ENCODE results near the gene ZNF655. TPM values are rescaled to one million over a fixed set of nuclear protein-coding genes. Genes with fewer than 3 reads are reported as not detected.
"Not testable (repeated sequence)": the region's sequence is repeated elsewhere in the genome, so short reads cannot be mapped to it uniquely, and the experiment has no call there.

ZNF655 gene
- polyA plus RNA-seq, 3 donors from 2014 or later: 69.8 to 98.9 (median 75.0) TPM

DNA sequence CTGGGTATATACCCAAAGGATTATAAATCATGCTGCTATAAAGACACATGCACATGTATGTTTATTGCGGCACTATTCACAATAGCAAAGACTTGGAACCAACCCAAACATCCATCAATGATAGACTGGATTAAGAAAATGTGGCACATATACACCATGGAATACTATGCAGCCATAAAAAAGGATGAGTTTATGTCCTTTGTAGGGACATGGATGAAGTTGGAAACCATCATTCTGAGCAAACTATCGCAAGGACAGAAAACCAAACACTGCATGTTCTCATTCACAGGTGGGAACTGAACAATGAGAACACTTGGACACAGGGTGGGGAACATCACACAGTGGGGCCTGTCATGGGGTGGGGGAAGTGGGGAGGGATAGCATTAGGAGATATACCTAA, 8.9 kb upstream of the ZNF655 start:
- Mint-ChIP-seq H3K27ac (peak overlapping the region in 1 of 6 donors; percentile 57), H3K4me1 (peaks cover 24 to 30% of the 10 kb centered on the region in 2 donors)
- not testable (repeated sequence) for H3K4me3 Mint-ChIP-seq; H3K36me3 Mint-ChIP-seq; H3K9me3 Mint-ChIP-seq; H3K27me3 Mint-ChIP-seq (ENCODE audit: low read depth in 3 of 3); DNase-seq

DNA sequence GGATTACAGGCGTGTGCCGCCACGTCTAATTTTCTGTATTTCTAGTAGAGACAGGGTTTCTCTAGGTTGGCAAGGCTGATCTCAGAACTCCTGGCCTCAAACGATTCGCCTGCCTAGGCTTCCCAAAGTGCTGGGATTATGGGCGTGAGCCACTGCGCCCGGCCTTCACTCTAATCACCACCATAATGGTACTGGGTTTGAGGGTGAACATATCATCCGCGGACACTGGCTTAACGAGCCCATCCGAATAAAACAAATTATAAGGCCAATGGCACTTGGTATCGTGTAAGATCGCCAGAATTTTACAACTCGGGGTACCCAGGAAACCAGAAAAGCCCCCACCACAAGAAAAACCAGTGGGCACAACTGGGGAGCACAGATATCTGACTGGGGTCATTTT, 7.1 kb upstream of the ZNF655 start:
- peaks cover 0 to 9% (median 3%) of the 10 kb centered on the region in 3 donors for H3K36me3 Mint-ChIP-seq
- H3K27me3 Mint-ChIP-seq (ENCODE audit: low read depth in 3 of 3): peaks cover 0 to 5% (median 0%) of the 10 kb centered on the region in 3 donors
- H3K4me1 Mint-ChIP-seq: peaks cover 29 to 36% of the 10 kb centered on the region in 2 donors
- DNase-seq: no peak
- H3K9me3 Mint-ChIP-seq: no peaks in the 10 kb centered on the region
- peak overlapping the region; percentile 70 to 96 (median 93) for H3K4me3 Mint-ChIP-seq
- H3K27ac Mint-ChIP-seq: peak overlapping the region; percentile 84 to 97 (median 90)

DNA sequence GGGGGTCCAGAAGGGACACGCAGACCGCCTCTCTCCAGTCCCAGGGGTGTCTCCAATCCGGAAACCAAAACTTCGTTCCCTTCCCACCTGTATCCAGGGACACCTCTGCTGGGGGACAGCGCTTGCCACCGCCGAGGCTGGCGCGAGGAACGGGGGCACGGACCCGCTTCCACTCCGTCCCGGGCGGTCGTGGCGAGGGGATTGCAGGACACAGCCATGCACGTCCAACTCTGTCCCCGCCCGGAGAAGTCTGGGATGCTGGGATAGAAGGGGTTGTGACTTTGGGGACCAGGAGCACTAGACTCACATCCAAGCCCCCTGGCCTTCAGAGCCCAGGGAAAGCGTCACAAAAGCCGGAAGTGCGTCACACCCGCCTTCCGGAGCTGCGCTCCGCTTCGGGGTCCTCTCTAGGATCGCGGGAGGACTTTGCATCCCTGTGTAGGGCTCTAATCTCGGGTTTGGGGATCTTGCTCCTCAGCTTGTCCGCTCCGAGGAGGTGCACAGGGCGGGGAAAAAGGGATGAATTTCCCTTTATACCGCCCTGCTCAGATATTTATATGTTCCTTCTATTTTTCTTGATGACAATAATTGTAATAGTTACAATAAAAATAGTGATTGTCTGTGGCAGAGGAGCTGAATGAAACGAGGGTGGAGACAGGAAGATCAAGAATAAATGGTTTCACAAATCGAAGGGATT, 6.5 kb upstream of the ZNF655 start, which contains the start of gene FAM200A:
TSS of gene FAM200A (minus strand) at position 348 of the 697 bp plus-strand sequence. CDS start 3,707 bp downstream, outside the sequence.
- Mint-ChIP-seq H3K27me3 (ENCODE audit: low read depth in 3 of 3) (peaks cover 0 to 5% (median 0%) of the 10 kb centered on the region in 3 donors), H3K9me3 (no peaks in the 10 kb centered on the region), H3K4me1 (peaks cover 29 to 36% of the 10 kb centered on the region in 2 donors), H3K27ac (peak within 1 kb of the TSS; percentile 84 to 97 (median 90)), H3K4me3 (peak within 1 kb of the TSS; percentile 70 to 96 (median 93)), H3K36me3 (peaks cover 0 to 8% (median 3%) of the 10 kb centered on the region in 3 donors)
- DNase-seq: peak; percentile 79 to 85 (median 85)

DNA sequence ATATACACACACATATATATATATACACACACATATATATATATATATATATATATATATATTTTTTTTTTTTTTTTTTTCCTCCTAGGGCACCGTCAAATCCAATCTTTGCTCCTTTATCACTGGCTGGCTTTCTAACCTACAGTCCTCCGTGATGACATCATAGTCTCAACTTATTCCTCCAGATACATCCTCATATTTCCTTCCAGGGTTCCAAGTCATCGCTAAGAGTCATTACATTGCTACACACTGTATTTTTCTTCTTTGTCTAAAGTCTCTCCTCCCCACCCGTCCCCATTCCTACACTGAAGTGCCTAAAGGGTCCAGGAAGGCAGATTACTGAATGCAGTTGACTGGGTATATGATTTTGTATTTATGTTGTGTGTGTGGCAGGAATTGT, 5.4 kb upstream of the ZNF655 start:
- Mint-ChIP-seq H3K27ac (peak overlapping the region; percentile 60 to 92 (median 70)), H3K4me3 (peak overlapping the region in 2 of 5 donors; percentile 42 to 46), H3K4me1 (peaks cover 39 to 47% of the 10 kb centered on the region in 2 donors), H3K9me3 (no peaks in the 10 kb centered on the region), H3K36me3 (peaks cover 0 to 6% (median 5%) of the 10 kb centered on the region in 3 donors), H3K27me3 (ENCODE audit: low read depth in 3 of 3) (peaks cover 2 to 7% (median 6%) of the 10 kb centered on the region in 3 donors)
- no peak for DNase-seq

DNA sequence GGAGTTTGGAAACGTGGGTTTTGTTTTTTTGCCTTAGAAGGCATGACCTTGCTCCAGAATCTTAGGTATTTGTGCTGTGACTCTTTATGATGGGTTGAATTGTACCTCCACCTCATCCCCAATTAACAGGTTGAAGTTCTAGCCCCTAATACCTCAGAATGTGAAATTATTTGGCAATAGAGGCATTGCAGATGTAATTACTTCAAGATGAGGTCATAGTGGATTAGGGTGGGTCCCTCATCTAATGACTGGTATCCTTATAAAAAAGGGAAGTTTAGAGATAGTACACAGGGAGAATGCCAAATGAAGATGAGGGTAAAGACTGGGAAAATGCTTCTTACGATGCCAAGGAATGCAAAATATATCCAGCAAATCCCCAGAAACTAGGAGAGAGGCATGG, 3.5 kb upstream of the ZNF655 start:
- Mint-ChIP-seq H3K4me3 (peak overlapping the region in 1 of 5 donors; percentile 30), H3K27me3 (ENCODE audit: low read depth in 3 of 3) (peaks cover 7 to 18% (median 12%) of the 10 kb centered on the region in 3 donors), H3K27ac (peak overlapping the region in 5 of 6 donors; percentile 14 to 69 (median 65))

DNA sequence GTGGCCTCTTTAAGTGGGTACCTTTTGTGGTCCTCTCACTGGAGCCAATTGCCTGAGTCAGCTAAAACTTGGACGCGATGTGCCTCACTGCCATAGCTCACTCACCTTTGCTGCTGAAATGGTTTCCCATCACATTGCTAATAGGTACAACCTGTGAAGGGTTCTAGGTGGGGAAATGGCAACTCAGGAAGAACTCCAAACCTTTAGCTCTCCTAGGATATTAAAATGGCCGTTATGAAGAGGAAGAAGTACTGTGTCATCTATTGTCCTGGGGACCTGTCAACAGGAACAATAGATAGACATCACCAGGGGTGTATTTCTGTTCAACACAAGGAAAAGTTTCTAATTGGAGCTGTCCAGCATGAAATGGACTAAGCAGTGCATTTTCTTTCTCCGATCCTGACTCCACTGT, 1.2 kb upstream of the ZNF655 start:
- peaks cover 44 to 53% of the 10 kb centered on the region in 2 donors for H3K4me1 Mint-ChIP-seq
- H3K4me3 Mint-ChIP-seq: peak overlapping the region; percentile 94 to 99 (median 96)
- H3K9me3 Mint-ChIP-seq: no peaks in the 10 kb centered on the region
- peak overlapping the region; percentile 96 to 100 (median 98) for H3K27ac Mint-ChIP-seq
- peaks cover 9 to 21% (median 9%) of the 10 kb centered on the region in 3 donors for H3K27me3 Mint-ChIP-seq (ENCODE audit: low read depth in 3 of 3)
- peaks cover 9 to 10% (median 10%) of the 10 kb centered on the region in 3 donors for H3K36me3 Mint-ChIP-seq
- no peak for DNase-seq

More for the DNA sequence above, 3.5 kb upstream of the ZNF655 start:
- peaks cover 0 to 7% (median 3%) of the 10 kb centered on the region in 3 donors for H3K36me3 Mint-ChIP-seq
- H3K4me1 Mint-ChIP-seq: peaks cover 45 to 51% of the 10 kb centered on the region in 2 donors
- no peak for DNase-seq
- H3K9me3 Mint-ChIP-seq: no peaks in the 10 kb centered on the region

DNA sequence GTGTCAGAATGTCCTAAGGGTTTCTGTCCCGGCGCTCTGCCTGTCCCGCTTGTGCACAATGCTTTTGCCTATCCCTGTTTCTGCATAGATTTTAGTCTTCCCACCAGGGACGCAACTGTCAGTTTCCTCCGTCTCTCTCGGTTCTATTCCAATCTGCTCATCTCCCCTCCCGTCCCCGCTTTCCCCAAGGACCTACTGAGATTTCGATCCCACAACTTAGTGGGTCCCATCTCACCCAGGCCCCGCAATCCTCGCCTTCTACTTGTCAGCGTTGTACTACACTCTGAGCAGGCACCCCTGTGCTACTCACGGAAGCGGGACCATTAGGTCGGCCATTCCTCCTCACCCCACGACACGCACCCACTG, 519 bp upstream of the ZNF655 start:
- Mint-ChIP-seq H3K9me3 (no peaks in the 10 kb centered on the region), H3K4me3 (peak overlapping the region; percentile 94 to 99 (median 96)), H3K4me1 (peaks cover 39 to 53% of the 10 kb centered on the region in 2 donors), H3K27me3 (ENCODE audit: low read depth in 3 of 3) (peaks cover 9 to 21% (median 9%) of the 10 kb centered on the region in 3 donors), H3K27ac (peak overlapping the region; percentile 96 to 100 (median 98)), H3K36me3 (peaks cover 11 to 17% (median 17%) of the 10 kb centered on the region in 3 donors)
- DNase-seq: no peak

DNA sequence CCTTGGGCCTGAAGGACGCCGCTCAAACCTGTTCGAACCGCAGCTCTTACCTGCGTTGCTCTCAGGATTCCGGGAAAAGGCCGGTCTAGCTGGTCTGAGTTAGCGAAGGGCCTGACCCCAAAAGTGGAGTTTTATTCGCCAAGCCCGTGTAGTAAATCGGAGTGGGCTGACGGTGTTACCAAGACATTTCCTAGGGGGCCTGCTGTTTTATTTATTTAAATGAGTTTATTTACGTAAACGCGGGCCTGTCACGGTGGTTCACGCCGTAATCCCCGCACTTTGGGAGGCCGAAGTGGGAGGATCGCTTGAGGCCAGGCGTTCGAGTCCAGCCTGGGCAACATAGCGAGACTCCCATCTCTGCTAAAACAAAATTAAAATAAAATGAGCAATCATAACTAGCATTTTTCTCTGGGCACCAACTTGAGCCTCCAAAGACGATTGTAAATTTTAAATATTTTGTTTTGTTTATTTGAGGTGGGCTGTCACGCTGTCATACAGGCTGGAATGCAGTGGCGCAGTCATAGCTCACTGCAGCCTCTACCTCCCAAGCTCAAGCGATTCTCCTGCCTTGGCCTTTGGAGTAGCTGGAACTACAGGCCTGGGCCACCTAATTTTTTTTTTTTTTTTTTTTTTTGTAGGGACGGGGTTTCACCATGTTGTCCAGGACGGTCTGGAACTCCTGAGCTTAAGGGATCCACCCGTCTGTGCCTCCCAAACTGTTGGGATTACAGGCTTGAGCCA, 903 bp downstream of the ZNF655 start:
- H3K36me3 Mint-ChIP-seq: peaks cover 16 to 28% (median 26%) of the 10 kb centered on the region in 3 donors
- no peaks in the 10 kb centered on the region for H3K9me3 Mint-ChIP-seq
- H3K27ac Mint-ChIP-seq: peak overlapping the region; percentile 96 to 100 (median 98)
- peak in 1 of 3 donors; percentile 26 for DNase-seq
- peaks cover 37 to 59% of the 10 kb centered on the region in 2 donors for H3K4me1 Mint-ChIP-seq
- H3K27me3 Mint-ChIP-seq (ENCODE audit: low read depth in 3 of 3): peaks cover 9 to 21% (median 9%) of the 10 kb centered on the region in 3 donors
- H3K4me3 Mint-ChIP-seq: peak overlapping the region; percentile 94 to 99 (median 96)

DNA sequence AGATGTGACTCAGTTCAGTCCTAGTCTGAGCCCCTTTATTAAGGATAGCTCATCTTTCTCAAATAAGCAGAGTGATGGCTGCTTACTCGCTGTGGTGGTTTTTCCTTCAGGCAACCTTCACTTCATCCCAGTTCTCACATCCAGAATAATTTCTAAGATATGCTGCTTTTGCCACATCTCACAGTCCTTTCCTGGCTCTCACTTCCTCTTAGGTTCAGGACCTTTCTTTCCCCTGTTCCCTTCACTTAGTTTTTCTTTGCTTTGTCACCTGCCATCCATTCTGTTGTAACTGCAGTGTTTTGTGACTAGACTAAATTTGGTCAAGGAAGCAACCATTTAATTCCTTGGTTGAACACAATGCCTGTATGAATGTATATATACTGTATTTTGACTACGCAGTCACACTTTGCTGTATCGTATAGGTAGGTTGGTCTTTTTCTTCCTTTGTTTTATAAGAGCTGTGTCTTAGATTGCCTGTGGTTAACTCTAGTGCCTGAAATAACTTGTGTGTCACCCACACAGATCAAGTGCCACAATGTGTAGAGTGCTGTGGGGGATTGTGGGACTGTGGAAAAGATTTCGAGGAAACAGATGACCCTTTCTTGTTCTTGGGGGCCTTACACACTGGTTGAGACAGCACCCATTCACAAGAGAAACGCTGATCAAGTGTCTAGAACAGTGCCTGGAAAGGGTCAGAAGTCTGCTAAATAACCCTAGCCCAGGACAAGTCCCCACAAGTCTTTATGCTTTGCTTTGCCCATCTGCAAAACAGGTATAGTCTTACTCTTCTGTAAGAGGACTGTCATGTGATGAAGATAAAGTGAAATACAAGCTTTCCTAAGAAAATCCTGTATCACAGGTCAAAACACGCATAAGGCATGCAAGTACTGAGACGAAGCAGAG, 2.6 kb downstream of the ZNF655 start:
- H3K9me3 Mint-ChIP-seq: no peaks in the 10 kb centered on the region
- peak overlapping the region; percentile 74 to 96 (median 82) for H3K27ac Mint-ChIP-seq
- H3K4me3 Mint-ChIP-seq: peak overlapping the region; percentile 65 to 98 (median 73)
- peaks cover 38 to 58% of the 10 kb centered on the region in 2 donors for H3K4me1 Mint-ChIP-seq
- DNase-seq: no peak
- H3K36me3 Mint-ChIP-seq: peaks cover 18 to 35% (median 25%) of the 10 kb centered on the region in 3 donors
- peaks cover 9 to 21% (median 9%) of the 10 kb centered on the region in 3 donors for H3K27me3 Mint-ChIP-seq (ENCODE audit: low read depth in 3 of 3)

DNA sequence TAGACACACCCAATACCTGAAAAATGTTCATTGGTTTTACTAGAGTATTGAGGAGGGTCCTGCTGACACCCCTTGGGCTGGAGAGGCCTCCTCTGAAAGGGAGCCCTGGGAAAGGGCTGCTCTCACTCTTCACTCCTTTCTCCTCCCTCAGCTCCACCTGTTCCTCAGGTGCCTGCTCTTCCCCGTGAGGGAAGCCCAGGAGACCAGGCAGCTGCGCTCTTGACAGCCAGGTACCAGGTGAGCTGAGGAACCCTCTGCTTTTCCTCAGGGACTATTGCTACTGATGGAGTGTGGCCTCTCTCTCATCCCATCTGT, 3.3 kb downstream of the ZNF655 start:
- DNase-seq: no peak
- Mint-ChIP-seq H3K36me3 (peaks cover 19 to 35% (median 27%) of the 10 kb centered on the region in 3 donors), H3K27me3 (ENCODE audit: low read depth in 3 of 3) (peaks cover 9 to 21% (median 9%) of the 10 kb centered on the region in 3 donors), H3K4me1 (peaks cover 37 to 58% of the 10 kb centered on the region in 2 donors), H3K27ac (peak overlapping the region in 2 of 6 donors; percentile 42 to 80), H3K9me3 (no peaks in the 10 kb centered on the region), H3K4me3 (peak overlapping the region in 2 of 5 donors; percentile 12)

DNA sequence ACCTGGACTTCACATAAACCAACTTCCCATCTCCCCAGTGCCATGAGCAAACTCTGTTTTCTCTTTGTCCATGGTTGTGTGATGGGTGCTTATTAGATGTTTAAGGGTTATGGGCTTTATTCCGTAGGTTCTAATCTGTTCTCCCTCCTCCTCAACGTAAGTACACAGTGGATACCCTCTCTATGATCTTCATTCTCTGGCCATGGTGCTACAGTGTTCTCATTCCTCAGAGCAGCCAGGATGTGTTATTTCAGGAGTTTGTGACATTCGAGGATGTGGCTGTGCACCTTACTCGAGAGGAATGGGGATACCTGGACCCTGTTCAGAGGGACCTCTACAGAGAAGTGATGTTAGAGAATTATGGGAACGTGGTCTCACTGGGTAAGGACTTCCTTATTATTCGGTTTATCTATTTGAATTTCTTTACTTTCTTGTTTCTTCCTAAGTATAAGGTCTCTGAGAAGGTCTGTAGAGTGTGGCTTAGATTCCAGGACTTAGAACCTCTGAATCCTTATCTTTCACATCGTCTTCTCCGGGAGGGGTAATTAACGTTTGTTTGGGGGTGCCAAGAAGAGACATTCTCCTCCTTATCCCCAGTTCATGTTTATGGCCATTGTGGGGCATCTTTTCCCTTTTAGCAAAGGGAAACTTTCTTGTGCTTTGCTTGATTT, 3.8 kb downstream of the ZNF655 start:
- Mint-ChIP-seq H3K4me1 (peaks cover 34 to 55% of the 10 kb centered on the region in 2 donors), H3K27ac (peak overlapping the region in 2 of 6 donors; percentile 61 to 71), H3K4me3 (peak overlapping the region in 2 of 5 donors; percentile 12 to 32), H3K9me3 (no peaks in the 10 kb centered on the region), H3K36me3 (peaks cover 19 to 35% (median 27%) of the 10 kb centered on the region in 3 donors), H3K27me3 (ENCODE audit: low read depth in 3 of 3) (peaks cover 9 to 20% (median 9%) of the 10 kb centered on the region in 3 donors)
- DNase-seq: no peak

DNA sequence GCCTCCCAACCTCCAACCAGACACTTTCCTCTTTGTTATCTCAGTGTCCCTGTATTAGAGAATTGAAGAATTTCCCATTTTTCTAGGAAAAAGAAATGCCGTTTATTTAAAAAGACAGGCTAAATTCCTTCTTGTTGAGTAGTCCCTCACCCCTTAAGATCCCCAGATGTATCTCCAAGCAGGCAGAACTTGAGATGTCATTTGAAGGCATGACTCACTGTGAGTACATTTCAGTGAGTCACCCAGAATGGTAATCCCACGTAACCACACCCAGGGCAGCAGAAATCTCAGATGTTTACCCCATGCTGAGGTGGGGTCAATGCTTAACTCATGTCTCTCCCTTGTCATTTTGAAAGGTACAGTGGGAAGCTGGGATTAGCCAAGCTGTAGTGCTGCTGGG, 4.4 kb downstream of the ZNF655 start:
- H3K27ac Mint-ChIP-seq: peak overlapping the region in 2 of 6 donors; percentile 61 to 71
- peak overlapping the region in 1 of 5 donors; percentile 32 for H3K4me3 Mint-ChIP-seq
- H3K4me1 Mint-ChIP-seq: peaks cover 29 to 49% of the 10 kb centered on the region in 2 donors
- no peaks in the 10 kb centered on the region for H3K9me3 Mint-ChIP-seq
- H3K36me3 Mint-ChIP-seq: peaks cover 19 to 35% (median 27%) of the 10 kb centered on the region in 3 donors
- H3K27me3 Mint-ChIP-seq (ENCODE audit: low read depth in 3 of 3): peaks cover 9 to 17% (median 9%) of the 10 kb centered on the region in 3 donors
- no peak for DNase-seq
